ENCODE data around the gene ANKRD28.

DNA sequence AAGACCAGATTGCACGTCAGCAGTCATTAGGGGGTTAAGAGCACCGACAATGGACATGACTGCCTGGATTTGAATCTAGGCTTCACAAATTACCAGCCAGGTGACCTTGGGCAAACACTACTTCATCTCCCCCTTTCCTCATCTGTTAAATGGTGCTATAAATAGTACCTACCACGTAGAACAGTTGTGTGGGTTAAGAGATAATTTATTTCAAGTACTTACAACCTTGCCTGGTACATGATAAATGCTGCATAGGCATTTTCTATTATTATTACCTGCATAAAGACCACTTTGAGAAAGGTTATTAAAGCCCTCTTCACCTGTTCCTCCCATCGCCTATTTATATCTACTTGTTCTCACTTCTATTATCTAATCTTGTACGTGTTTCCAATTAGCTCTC is 131.5 kb downstream of the ANKRD28 start:
- TF ChIP-seq POLR2A (IDR thresholded peaks at IDR 0.05) = no peak
- TF ChIP-seq, protein P1, sequence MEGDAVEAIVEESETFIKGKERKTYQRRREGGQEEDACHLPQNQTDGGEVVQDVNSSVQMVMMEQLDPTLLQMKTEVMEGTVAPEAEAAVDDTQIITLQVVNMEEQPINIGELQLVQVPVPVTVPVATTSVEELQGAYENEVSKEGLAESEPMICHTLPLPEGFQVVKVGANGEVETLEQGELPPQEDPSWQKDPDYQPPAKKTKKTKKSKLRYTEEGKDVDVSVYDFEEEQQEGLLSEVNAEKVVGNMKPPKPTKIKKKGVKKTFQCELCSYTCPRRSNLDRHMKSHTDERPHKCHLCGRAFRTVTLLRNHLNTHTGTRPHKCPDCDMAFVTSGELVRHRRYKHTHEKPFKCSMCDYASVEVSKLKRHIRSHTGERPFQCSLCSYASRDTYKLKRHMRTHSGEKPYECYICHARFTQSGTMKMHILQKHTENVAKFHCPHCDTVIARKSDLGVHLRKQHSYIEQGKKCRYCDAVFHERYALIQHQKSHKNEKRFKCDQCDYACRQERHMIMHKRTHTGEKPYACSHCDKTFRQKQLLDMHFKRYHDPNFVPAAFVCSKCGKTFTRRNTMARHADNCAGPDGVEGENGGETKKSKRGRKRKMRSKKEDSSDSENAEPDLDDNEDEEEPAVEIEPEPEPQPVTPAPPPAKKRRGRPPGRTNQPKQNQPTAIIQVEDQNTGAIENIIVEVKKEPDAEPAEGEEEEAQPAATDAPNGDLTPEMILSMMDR (IDR thresholded peaks at IDR 0.05) = no peak

Data from uterus (tissue), 2 donors.